Mammary epithelial cell (primary cell): ENCODE measurements around the gene GLYATL3.

Experiments used
- EZH2 ChIP-seq: IDR thresholded peaks from 2 replicates; pipeline ENCODE4 v1.6.1; 2012; ENCODE audit warnings: low read length, inconsistent platforms, borderline replicate concordance
- TF ChIP-seq, protein P1 (sequence below), 2 donors: IDR thresholded peaks in 1 of 2; conservative IDR thresholded peaks in 1 of 2; 2 replicates each; pipeline ENCODE4 v1.5.1; 2011 to 2012; ENCODE audit warnings: inconsistent platforms in 2 of 2, low read length in 2 of 2, mild to moderate bottlenecking in 2 of 2, control low read depth in 1 of 2, low read depth in 1 of 2; ENCODE audit not compliant: insufficient read depth in 1 of 2; ENCODE audit errors: extremely low read depth in 1 of 2

DNA sequence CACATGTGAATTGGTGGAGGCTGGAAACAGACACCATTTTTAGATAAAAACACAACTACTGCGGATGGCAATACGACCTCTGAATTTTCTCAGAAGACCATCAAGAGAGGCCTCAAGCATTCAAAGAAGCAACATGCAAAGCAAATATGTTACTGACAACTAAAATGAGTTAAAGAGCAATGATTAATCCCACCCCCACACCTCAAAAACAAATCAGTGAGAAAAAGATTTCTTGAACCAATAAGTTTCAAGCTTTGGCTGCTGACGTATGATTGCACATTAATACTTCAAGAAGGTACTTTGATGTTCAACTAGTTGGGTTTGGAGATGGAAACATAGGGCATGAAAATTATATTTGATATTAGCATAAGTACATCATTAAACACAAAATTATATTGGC, 37.7 kb upstream of the GLYATL3 start:
- TF ChIP-seq, protein P1, sequence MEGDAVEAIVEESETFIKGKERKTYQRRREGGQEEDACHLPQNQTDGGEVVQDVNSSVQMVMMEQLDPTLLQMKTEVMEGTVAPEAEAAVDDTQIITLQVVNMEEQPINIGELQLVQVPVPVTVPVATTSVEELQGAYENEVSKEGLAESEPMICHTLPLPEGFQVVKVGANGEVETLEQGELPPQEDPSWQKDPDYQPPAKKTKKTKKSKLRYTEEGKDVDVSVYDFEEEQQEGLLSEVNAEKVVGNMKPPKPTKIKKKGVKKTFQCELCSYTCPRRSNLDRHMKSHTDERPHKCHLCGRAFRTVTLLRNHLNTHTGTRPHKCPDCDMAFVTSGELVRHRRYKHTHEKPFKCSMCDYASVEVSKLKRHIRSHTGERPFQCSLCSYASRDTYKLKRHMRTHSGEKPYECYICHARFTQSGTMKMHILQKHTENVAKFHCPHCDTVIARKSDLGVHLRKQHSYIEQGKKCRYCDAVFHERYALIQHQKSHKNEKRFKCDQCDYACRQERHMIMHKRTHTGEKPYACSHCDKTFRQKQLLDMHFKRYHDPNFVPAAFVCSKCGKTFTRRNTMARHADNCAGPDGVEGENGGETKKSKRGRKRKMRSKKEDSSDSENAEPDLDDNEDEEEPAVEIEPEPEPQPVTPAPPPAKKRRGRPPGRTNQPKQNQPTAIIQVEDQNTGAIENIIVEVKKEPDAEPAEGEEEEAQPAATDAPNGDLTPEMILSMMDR (conservative IDR thresholded peaks at IDR 0.05 in 1 of 2, IDR thresholded peaks at IDR 0.05 in 1 of 2; ENCODE audit: extremely low read depth in 1 of 2, insufficient read depth in 1 of 2, low read depth in 1 of 2, low read length in 2 of 2) = no peak
- no peak for TF ChIP-seq EZH2
